Activated naive CD8-positive, alpha-beta T cell (primary cell): ENCODE measurements around the gene LRRC28.

Source experiments
- H3K27ac Mint-ChIP-seq: one replicate; pipeline ENCODE4 v1.8.0; 2021; ENCODE audit warnings: mixed read lengths
- H3K27me3 Mint-ChIP-seq: one replicate; pipeline ENCODE4 v1.8.0; 2021; ENCODE audit warnings: mixed read lengths
- H3K36me3 Mint-ChIP-seq: one replicate; pipeline ENCODE4 v1.8.0; 2021; ENCODE audit warnings: mixed read lengths
- H3K4me1 Mint-ChIP-seq: one replicate; pipeline ENCODE4 v1.8.0; 2021; ENCODE audit warnings: low read depth, mixed read lengths
- H3K4me3 Mint-ChIP-seq: one replicate; pipeline ENCODE4 v1.8.0; 2021; ENCODE audit warnings: mild to moderate bottlenecking, mixed read lengths
- H3K9me3 Mint-ChIP-seq: one replicate; pipeline ENCODE4 v1.8.0; 2021; ENCODE audit warnings: low read depth, mixed read lengths

LRRC28 gene

GRCh38 chr15:99438224-99438585 is 186.9 kb downstream of the LRRC28 start:
- no peaks in the 10 kb centered on the region for H3K27me3 Mint-ChIP-seq
- H3K9me3 Mint-ChIP-seq, result no peaks in the 10 kb centered on the region
- peaks cover 83% of the 10 kb centered on the region for H3K4me1 Mint-ChIP-seq
- H3K27ac Mint-ChIP-seq, result peak overlapping the region; percentile 86
- peak overlapping the region; percentile 63 for H3K4me3 Mint-ChIP-seq
- no peaks in the 10 kb centered on the region for H3K36me3 Mint-ChIP-seq

DNA sequence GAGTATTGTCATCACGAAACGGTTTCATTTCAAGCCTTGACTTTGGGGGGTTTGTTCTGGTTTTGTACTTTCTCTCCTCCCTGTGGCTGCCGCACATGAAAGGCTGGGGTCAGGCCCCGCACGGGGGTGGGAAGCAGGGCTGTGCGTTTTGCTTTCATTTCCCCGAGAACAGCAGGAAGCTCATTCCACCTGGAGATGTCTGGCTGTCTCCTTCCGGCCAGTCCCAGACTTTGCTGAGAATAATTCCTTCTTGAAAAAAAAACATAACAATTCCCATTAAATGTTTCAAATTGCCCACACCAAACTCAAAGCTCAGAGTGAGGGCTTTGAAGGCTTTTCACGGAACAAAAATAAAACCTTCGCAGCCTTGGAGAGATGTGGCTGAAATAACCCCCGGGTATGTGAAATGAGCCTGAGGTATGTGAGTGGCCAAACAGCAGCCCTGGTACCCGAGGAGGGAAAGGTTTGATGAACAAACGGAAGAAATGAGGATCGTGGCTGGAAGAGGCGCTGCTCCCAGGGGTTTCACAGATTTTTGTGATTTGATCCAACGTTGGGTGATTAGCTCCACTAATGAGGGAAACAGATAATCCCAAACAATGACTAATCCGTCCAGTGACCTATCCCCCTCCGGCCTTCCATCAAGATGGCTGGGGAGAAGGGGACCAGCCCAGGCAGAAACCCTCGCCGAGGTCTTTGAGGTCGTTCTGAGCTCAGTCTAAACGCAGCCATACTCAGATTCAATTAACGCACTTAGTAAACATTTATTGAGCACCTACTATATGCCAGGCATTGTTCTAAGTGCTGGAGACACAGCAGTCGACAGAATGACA is 187.6 kb downstream of the LRRC28 start:
- H3K36me3 Mint-ChIP-seq, result no peaks in the 10 kb centered on the region
- no peaks in the 10 kb centered on the region for H3K9me3 Mint-ChIP-seq
- peak overlapping the region; percentile 63 for H3K4me3 Mint-ChIP-seq
- H3K4me1 Mint-ChIP-seq, result peaks cover 85% of the 10 kb centered on the region
- no peaks in the 10 kb centered on the region for H3K27me3 Mint-ChIP-seq
- peak overlapping the region; percentile 86 for H3K27ac Mint-ChIP-seq

GRCh38 chr15:99439524-99439835 is 188.2 kb downstream of the LRRC28 start:
- peak overlapping the region; percentile 30 for H3K27ac Mint-ChIP-seq

GRCh38 chr15:99440029-99440428 is 188.7 kb downstream of the LRRC28 start:
- H3K36me3 Mint-ChIP-seq, result no peaks in the 10 kb centered on the region
- H3K4me3 Mint-ChIP-seq, result peak overlapping the region; percentile 12
- no peaks in the 10 kb centered on the region for H3K9me3 Mint-ChIP-seq
- H3K27ac Mint-ChIP-seq, result peak overlapping the region; percentile 30
- H3K4me1 Mint-ChIP-seq, result peaks cover 86% of the 10 kb centered on the region
- H3K27me3 Mint-ChIP-seq, result no peaks in the 10 kb centered on the region

More at GRCh38 chr15:99439524-99439835, 188.2 kb downstream of the LRRC28 start:
- no peaks in the 10 kb centered on the region for H3K9me3 Mint-ChIP-seq
- no peak overlapping the region for H3K4me3 Mint-ChIP-seq
- H3K36me3 Mint-ChIP-seq, result no peaks in the 10 kb centered on the region
- peaks cover 84% of the 10 kb centered on the region for H3K4me1 Mint-ChIP-seq
- H3K27me3 Mint-ChIP-seq, result no peaks in the 10 kb centered on the region
